Ascending aorta (tissue), 2 donors: ENCODE data around the gene RRM1. TPM values are rescaled to one million over a fixed set of nuclear protein-coding genes. Genes with fewer than 3 reads are reported as not detected.
"Not testable (repeated sequence)": the region's sequence is repeated elsewhere in the genome, so short reads cannot be mapped to it uniquely, and the experiment has no call there.

Source experiments
- DNase-seq, 2 donors: peaks; one replicate each; pipeline ENCODE4 v3.0.0-alpha.2; 2019; ENCODE audit warnings: low spot score in 2 of 2
- H3K27ac ChIP-seq, 2 donors: fragments of 200-600 bp; sonication (generic); one replicate each; pipeline ENCODE4 v1.5.1; 2016 to 2017; ENCODE audit warnings: mild to moderate bottlenecking in 1 of 2
- H3K27me3 ChIP-seq: fragments of 200-600 bp; sonication (generic); one replicate; pipeline ENCODE4 v1.5.1; 2017
- H3K36me3 ChIP-seq, 2 donors: fragments of 200-600 bp; sonication (generic); one replicate each; pipeline ENCODE4 v1.5.1; 2016
- H3K4me1 ChIP-seq, 2 donors: fragments of 200-600 bp; sonication (generic); one replicate each; pipeline ENCODE4 v1.5.1; 2016 to 2017; ENCODE audit warnings: mild to moderate bottlenecking in 1 of 2
- H3K4me3 ChIP-seq, 2 donors: fragments of 200-600 bp; sonication (generic); one replicate each; pipeline ENCODE4 v1.5.1; 2016 to 2017; ENCODE audit warnings: mild to moderate bottlenecking in 1 of 2
- H3K9me3 ChIP-seq, 2 donors: fragments of 200-600 bp; sonication (generic); one replicate each; pipeline ENCODE4 v1.5.1; 2016
- CTCF ChIP-seq, 3 experiments: fragments of 200-600 bp in 2 of 3; fragments of 450-650 bp in 1 of 3; sonication (generic) in 2 of 3; IDR thresholded peaks; one replicate each; pipeline ENCODE4 v1.5.1; 2016 to 2019; ENCODE audit warnings: antibody characterized with exemption in 3 of 3, mild to moderate bottlenecking in 1 of 3, moderate library complexity in 1 of 3
- intact Hi-C: fragments of 100-400 bp; cut with DNase I; formaldehyde crosslinking; loops from one replicate; pipeline ENCODE4 v1.15.1; 2023
- total RNA-seq: library from RNA; depleted of rRNA; stranded (reverse); fragments of >200 nt; gene quantifications from one replicate; pipeline ENCODE4 v1.1.0, GENCODE V29; 2016

RRM1 gene
- total RNA-seq, 1 donor from 2014 or later = 114 TPM

GRCh38 chr11:4123218-4123617 is 28.6 kb downstream of the RRM1 start:
- Histone ChIP-seq H3K4me1 (no peaks in the 10 kb centered on the region), H3K4me3 (no peak overlapping the region), H3K27me3 (no peaks in the 10 kb centered on the region), H3K9me3 (no peaks in the 10 kb centered on the region), H3K27ac (no peak overlapping the region), H3K36me3 (peaks cover 48 to 80% of the 10 kb centered on the region in 2 donors)
- DNase-seq = no peak
- no peak for TF ChIP-seq CTCF (IDR thresholded peaks at IDR 0.05)
- intact Hi-C loops = no loop called here

DNA sequence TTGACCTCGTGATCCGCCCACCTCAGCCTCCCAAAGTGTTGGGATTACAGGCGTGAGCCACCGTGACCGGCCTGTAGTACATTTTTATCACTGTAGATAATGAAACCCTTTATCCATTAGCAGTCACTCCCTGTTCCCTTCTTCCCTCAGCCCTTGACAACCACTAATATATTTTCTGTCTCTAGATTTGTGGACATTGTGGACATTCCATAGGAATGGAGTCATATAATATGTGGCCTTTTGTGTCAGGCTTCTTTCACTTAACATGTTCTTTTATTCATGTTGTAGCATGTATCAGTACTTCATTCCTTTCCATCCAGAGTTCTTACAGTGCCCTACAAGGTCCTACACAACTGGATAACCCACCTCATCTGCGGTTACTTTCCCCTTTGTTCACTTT is 30.5 kb downstream of the RRM1 start:
- intact Hi-C loops = no loop called here
- no peak for DNase-seq
- Histone ChIP-seq H3K9me3 (no peaks in the 10 kb centered on the region), H3K4me1 (no peaks in the 10 kb centered on the region), H3K27me3 (no peaks in the 10 kb centered on the region), H3K27ac (no peak overlapping the region), H3K36me3 (peaks cover 44 to 77% of the 10 kb centered on the region in 2 donors), H3K4me3 (no peak overlapping the region)
- no peak for TF ChIP-seq CTCF (IDR thresholded peaks at IDR 0.05)

- intact Hi-C loops = no loop called here
- peaks cover 35 to 68% of the 10 kb centered on the region in 2 donors for H3K36me3 ChIP-seq
- DNase-seq = no peak
- no peak overlapping the region for H3K4me3 ChIP-seq
- H3K27me3 ChIP-seq = no peaks in the 10 kb centered on the region
- TF ChIP-seq CTCF (IDR thresholded peaks at IDR 0.05) = no peak
- H3K27ac ChIP-seq = no peak overlapping the region
- no peaks in the 10 kb centered on the region for H3K9me3 ChIP-seq
- H3K4me1 ChIP-seq = no peaks in the 10 kb centered on the region
These were observed 32.8 kb downstream of the RRM1 start for GRCh38 chr11:4127357-4127756.

DNA sequence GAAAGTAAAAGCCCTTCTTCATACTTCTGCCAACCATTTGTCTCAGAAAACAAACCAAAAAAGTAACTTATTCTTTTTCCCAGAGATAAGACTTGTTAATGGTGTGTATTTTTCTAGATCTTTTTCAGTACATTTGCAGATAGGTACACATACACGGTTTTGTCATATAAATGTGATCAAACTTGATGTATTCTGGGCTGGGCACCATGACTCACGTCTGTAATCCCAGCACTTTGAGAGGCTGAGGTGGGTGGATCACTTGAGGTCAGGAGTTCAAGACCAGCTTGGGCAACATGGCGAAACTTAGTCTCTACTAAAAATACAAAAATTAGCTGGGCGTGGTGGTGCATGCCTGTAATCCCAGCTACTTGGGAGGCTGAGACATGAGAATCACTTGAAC is 35.6 kb downstream of the RRM1 start:
- H3K9me3 ChIP-seq, intact Hi-C loops, H3K27ac ChIP-seq, H3K4me1 ChIP-seq, DNase-seq, H3K4me3 ChIP-seq, H3K27me3 ChIP-seq: not testable (repeated sequence)
- H3K36me3 ChIP-seq = peaks cover 26 to 69% of the 10 kb centered on the region in 2 donors

GRCh38 chr11:4134806-4135205 is 40.2 kb downstream of the RRM1 start:
- H3K27me3 ChIP-seq = no peaks in the 10 kb centered on the region
- H3K4me3 ChIP-seq = no peak overlapping the region
- peaks cover 0 to 1% of the 10 kb centered on the region in 2 donors for H3K9me3 ChIP-seq
- DNase-seq = no peak
- no peak for TF ChIP-seq CTCF (IDR thresholded peaks at IDR 0.05)
- H3K4me1 ChIP-seq = no peaks in the 10 kb centered on the region
- H3K36me3 ChIP-seq = peaks cover 39 to 67% of the 10 kb centered on the region in 2 donors
- intact Hi-C loops = no loop called here
- no peak overlapping the region for H3K27ac ChIP-seq

DNA sequence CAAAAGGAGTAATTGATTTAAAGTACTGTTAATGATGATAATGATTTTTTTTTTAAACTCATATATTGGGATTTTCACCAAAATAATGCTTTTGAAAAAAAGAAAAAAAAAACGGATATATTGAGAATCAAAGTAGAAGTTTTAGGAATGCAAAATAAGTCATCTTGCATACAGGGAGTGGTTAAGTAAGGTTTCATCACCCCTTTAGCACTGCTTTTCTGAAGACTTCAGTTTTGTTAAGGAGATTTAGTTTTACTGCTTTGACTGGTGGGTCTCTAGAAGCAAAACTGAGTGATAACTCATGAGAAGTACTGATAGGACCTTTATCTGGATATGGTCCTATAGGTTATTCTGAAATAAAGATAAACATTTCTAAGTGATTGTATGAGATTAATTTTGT is 43.9 kb downstream of the RRM1 start:
- Histone ChIP-seq H3K4me1 (no peaks in the 10 kb centered on the region), H3K4me3 (no peak overlapping the region), H3K9me3 (peaks cover 0 to 13% of the 10 kb centered on the region in 2 donors), H3K27me3 (no peaks in the 10 kb centered on the region), H3K27ac (no peak overlapping the region), H3K36me3 (peaks cover 36 to 67% of the 10 kb centered on the region in 2 donors)
- DNase-seq = no peak
- no peak for TF ChIP-seq CTCF (IDR thresholded peaks at IDR 0.05)
- intact Hi-C loops = no loop called here
